Calu3 (cell line): ENCODE data around the gene MIPOL1. TPM values are rescaled to one million over a fixed set of nuclear protein-coding genes. Genes with fewer than 3 reads are reported as not detected.

Experiments used
- BruUV-seq: library from RNA; stranded (reverse); fragments of 400-500 nt; replicated peaks from 2 replicates; lab custom pipeline; 2021; lab: Mats Ljungman, UMichigan
- CTCF ChIA-PET: fragments of 300-600 bp; sonication (Branson Sonifier 250); formaldehyde crosslinking; loops from one replicate; lab custom pipeline; 2022; ENCODE audit warnings: antibody characterized with exemption; lab: Charles Lee
- DNase-seq: peaks from one replicate; pipeline ENCODE4 v3.0.0; 2022
- H3K27ac Mint-ChIP-seq: one replicate; pipeline ENCODE4 v1.8.0; 2022; ENCODE audit warnings: mixed read lengths; ENCODE audit not compliant: unreplicated experiment
- H3K27me3 Mint-ChIP-seq: one replicate; pipeline ENCODE4 v1.8.0; 2022; ENCODE audit warnings: mixed read lengths; ENCODE audit not compliant: unreplicated experiment
- H3K36me3 Mint-ChIP-seq: one replicate; pipeline ENCODE4 v1.8.0; 2022; ENCODE audit warnings: mild to moderate bottlenecking, moderate library complexity, mixed read lengths; ENCODE audit not compliant: insufficient read depth, unreplicated experiment
- H3K4me1 Mint-ChIP-seq: one replicate; pipeline ENCODE4 v1.8.0; 2022; ENCODE audit warnings: mild to moderate bottlenecking, low read depth, mixed read lengths; ENCODE audit not compliant: unreplicated experiment
- H3K4me3 Mint-ChIP-seq: one replicate; pipeline ENCODE4 v1.8.0; 2022; ENCODE audit warnings: mild to moderate bottlenecking, low read depth, moderate library complexity, mixed read lengths; ENCODE audit not compliant: unreplicated experiment
- H3K9me3 Mint-ChIP-seq: one replicate; pipeline ENCODE4 v1.8.0; 2022; ENCODE audit warnings: low read depth, mixed read lengths; ENCODE audit not compliant: unreplicated experiment
- CTCF ChIP-seq: fragments of 200-600 bp; IDR thresholded peaks from one replicate; pipeline ENCODE4 v1.8.0; 2022; ENCODE audit warnings: antibody characterized with exemption; ENCODE audit not compliant: unreplicated experiment
- intact Hi-C: fragments of 100-400 bp; cut with micrococcal nuclease; formaldehyde crosslinking; loops from one replicate; pipeline ENCODE4 v1.10.0; 2022; ENCODE audit not compliant: unreplicated experiment
- total RNA-seq: library from RNA; stranded (reverse); gene quantifications from 2 replicates; pipeline ENCODE4 v1.2.3, GENCODE V29; 2022

MIPOL1 gene
- total RNA-seq, 1 experiment from 2014 or later = 27.2 TPM

DNA sequence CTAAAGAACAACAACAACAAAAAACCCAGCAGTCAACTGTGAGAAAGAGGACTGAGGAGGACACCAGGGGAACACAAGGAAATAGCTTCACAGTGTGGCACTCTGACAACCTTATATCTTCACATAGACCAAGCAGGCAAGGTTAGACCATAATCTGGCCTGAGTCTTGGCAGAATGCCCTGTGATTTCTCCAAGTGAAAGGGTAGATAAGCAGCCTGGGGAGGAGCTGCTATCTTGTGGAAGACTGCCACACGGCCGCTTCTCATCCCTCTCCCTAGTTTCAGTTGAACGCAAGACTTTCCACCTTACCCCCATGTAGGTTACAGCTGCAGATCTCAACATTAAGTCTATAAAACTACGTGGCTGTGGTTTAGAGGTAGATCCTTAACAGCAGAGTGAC, 29.0 kb upstream of the MIPOL1 start:
- no TSS peak for BruUV-seq
- no peaks in the 10 kb centered on the region for H3K9me3 Mint-ChIP-seq
- no peak overlapping the region for H3K4me3 Mint-ChIP-seq
- DNase-seq = no peak
- no peak overlapping the region for H3K27ac Mint-ChIP-seq
- no peak for TF ChIP-seq CTCF
- H3K36me3 Mint-ChIP-seq = peaks cover 11% of the 10 kb centered on the region
- no peaks in the 10 kb centered on the region for H3K27me3 Mint-ChIP-seq
- intact Hi-C loops = no loop called here
- no peaks in the 10 kb centered on the region for H3K4me1 Mint-ChIP-seq
- CTCF ChIA-PET = no interaction called here

- Mint-ChIP-seq H3K4me1 (no peaks in the 10 kb centered on the region), H3K36me3 (peaks cover 11% of the 10 kb centered on the region), H3K9me3 (no peaks in the 10 kb centered on the region), H3K4me3 (no peak overlapping the region), H3K27ac (no peak overlapping the region), H3K27me3 (no peaks in the 10 kb centered on the region)
- TF ChIP-seq CTCF = no peak
- CTCF ChIA-PET = no interaction called here
- no peak for DNase-seq
- intact Hi-C loops = loop anchor here (5.0 kb wide), 1 partner anchor 62 kb away; no protein-coding TSS in a partner anchor
- no TSS peak for BruUV-seq
Measured at GRCh38 chr14:37170237-37170636, 27.5 kb upstream of the MIPOL1 start.

DNA sequence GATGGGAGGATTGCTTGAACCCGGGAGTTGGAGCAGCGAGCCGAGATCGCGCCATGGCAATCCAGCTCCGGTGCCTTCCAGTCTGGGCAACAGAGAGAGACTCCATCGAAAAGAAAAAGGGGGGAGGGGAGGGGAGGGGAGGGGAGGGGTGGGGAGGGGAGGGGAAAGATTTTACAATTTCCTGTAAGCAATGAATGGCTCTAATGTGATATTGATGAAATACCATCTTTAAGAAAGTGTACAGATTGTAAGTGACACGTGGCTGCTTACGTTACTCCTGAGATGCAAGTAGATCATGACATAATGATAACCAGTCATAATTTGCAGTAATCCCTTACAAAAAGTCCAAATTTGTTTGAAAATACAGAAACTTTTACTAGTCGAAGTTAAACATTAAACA, 26.7 kb upstream of the MIPOL1 start:
- H3K27ac Mint-ChIP-seq = no peak overlapping the region
- peaks cover 11% of the 10 kb centered on the region for H3K36me3 Mint-ChIP-seq
- BruUV-seq = no TSS peak
- intact Hi-C loops = loop anchor here (5.0 kb wide), 1 partner anchor 61 kb away; no protein-coding TSS in a partner anchor
- DNase-seq = no peak
- H3K9me3 Mint-ChIP-seq = no peaks in the 10 kb centered on the region
- TF ChIP-seq CTCF = no peak
- no peaks in the 10 kb centered on the region for H3K27me3 Mint-ChIP-seq
- H3K4me3 Mint-ChIP-seq = no peak overlapping the region
- H3K4me1 Mint-ChIP-seq = no peaks in the 10 kb centered on the region
- CTCF ChIA-PET = no interaction called here

DNA sequence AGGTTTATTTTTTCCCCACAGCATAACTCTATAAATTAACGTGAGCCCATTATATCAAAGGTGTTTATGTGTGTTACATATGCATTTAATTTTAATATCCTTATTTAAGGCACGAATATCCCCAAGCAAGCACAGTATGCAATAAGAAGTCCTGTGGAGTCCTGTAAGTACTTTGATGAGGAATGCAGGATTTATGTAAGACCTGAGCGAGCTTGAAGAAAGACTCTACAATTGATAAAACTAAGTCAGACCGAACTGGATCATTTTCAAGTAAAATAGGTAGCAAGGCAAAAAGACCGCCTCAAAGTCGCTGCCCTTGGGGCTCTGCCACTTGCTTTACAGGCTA, 26.1 kb upstream of the MIPOL1 start:
- Mint-ChIP-seq H3K27ac (peak overlapping the region; percentile 90), H3K4me3 (peak overlapping the region; percentile 85), H3K27me3 (no peaks in the 10 kb centered on the region), H3K36me3 (peaks cover 11% of the 10 kb centered on the region), H3K9me3 (no peaks in the 10 kb centered on the region), H3K4me1 (no peaks in the 10 kb centered on the region)
- intact Hi-C loops = loop anchor here (2.0 to 5.0 kb wide), 2 partner anchors 27 to 61 kb away; no protein-coding TSS in a partner anchor
- TF ChIP-seq CTCF = no peak
- no peak for DNase-seq
- CTCF ChIA-PET = no interaction called here
- TSS peak; percentile 70 for BruUV-seq
